ENCODE data around the gene POLR2H. TPM values are rescaled to one million over a fixed set of nuclear protein-coding genes. Genes with fewer than 3 reads are reported as not detected.

POLR2H gene
- total and polyA plus RNA-seq, 8 donors = 14.0 to 273 (median 110) TPM

DNA sequence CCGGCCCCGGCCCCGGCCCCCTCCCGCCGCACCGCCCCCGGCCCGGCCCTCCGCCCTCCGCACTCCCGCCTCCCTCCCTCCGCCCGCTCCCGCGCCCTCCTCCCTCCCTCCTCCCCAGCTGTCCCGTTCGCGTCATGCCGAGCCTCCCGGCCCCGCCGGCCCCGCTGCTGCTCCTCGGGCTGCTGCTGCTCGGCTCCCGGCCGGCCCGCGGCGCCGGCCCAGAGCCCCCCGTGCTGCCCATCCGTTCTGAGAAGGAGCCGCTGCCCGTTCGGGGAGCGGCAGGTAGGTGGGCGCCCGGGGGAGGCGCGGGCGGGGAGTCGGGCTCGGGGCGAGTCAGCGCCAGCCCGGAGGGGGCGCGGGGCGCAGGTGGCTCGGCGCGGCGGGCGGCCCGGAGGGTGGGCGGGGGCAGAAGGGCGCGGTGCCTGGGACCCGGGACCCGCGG, 18.7 kb downstream of the POLR2H start:
- TF ChIP-seq EP300 (IDR thresholded peaks at IDR 0.05) (no peak), POLR2A (IDR thresholded peaks at IDR 0.05) (no peak), POLR2AphosphoS5 (IDR thresholded peaks at IDR 0.05) (no peak)
- TF ChIP-seq, protein P1, sequence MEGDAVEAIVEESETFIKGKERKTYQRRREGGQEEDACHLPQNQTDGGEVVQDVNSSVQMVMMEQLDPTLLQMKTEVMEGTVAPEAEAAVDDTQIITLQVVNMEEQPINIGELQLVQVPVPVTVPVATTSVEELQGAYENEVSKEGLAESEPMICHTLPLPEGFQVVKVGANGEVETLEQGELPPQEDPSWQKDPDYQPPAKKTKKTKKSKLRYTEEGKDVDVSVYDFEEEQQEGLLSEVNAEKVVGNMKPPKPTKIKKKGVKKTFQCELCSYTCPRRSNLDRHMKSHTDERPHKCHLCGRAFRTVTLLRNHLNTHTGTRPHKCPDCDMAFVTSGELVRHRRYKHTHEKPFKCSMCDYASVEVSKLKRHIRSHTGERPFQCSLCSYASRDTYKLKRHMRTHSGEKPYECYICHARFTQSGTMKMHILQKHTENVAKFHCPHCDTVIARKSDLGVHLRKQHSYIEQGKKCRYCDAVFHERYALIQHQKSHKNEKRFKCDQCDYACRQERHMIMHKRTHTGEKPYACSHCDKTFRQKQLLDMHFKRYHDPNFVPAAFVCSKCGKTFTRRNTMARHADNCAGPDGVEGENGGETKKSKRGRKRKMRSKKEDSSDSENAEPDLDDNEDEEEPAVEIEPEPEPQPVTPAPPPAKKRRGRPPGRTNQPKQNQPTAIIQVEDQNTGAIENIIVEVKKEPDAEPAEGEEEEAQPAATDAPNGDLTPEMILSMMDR (IDR thresholded peaks at IDR 0.05) = no peak
- DNase-seq = peak; percentile 68 to 91
- 0 to 1% (median 0%) methylated on average over 11 to 59 of the region's 62 CpGs; no CpG with 5 or more reads in 1 of the 5 donors for WGBS, 5 donors
- intact Hi-C loops (cut with DNase I; ENCODE audit: low total_unique reads) = no loop called here
- Histone ChIP-seq H3K4me3 (peak overlapping the region; percentile 57 to 62 (median 60)), H3K36me3 (peaks cover 0 to 12% (median 5%) of the 10 kb centered on the region in 4 donors), H3K4me1 (peaks cover 23 to 45% (median 37%) of the 10 kb centered on the region in 4 donors), H3K27ac (peak overlapping the region in 3 of 5 donors; percentile 56 to 79 (median 76)), H3K9me3 (no peaks in the 10 kb centered on the region), H3K27me3 (peaks cover 0 to 71% (median 32%) of the 10 kb centered on the region in 3 donors)

DNA sequence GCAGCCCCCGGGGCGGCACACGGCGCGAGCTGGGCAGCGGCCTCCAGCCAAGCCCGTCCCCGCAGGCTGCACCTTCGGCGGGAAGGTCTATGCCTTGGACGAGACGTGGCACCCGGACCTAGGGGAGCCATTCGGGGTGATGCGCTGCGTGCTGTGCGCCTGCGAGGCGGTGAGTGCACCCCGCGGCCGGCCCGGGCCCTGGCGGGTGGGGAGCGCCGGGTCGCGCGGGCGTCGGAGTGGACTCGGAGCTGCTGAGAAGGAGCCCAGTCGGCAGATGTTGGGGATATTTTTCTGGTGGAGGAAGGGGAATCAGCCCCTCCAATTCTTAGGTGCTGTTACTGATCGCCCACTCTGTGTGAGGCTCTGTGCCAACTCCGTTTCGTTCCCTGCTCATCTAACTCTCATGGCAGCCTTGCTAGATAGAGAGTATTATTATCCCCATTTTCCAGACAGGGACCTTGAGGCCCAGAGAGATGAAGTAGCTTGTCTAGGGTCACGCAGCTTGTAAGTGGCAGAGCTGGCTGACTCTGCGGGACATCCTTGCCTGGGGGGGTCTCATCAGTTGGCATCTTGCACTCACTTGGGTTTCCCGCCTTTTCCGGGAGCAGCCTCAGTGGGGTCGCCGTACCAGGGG, 19.2 kb downstream of the POLR2H start:
- intact Hi-C loops (cut with DNase I; ENCODE audit: low total_unique reads) = no loop called here
- WGBS, 5 donors = 2 to 6% (median 3%) methylated on average over 6 to 42 of the region's 42 CpGs
- peak in 1 of 2 donors; percentile 54 for DNase-seq

DNA sequence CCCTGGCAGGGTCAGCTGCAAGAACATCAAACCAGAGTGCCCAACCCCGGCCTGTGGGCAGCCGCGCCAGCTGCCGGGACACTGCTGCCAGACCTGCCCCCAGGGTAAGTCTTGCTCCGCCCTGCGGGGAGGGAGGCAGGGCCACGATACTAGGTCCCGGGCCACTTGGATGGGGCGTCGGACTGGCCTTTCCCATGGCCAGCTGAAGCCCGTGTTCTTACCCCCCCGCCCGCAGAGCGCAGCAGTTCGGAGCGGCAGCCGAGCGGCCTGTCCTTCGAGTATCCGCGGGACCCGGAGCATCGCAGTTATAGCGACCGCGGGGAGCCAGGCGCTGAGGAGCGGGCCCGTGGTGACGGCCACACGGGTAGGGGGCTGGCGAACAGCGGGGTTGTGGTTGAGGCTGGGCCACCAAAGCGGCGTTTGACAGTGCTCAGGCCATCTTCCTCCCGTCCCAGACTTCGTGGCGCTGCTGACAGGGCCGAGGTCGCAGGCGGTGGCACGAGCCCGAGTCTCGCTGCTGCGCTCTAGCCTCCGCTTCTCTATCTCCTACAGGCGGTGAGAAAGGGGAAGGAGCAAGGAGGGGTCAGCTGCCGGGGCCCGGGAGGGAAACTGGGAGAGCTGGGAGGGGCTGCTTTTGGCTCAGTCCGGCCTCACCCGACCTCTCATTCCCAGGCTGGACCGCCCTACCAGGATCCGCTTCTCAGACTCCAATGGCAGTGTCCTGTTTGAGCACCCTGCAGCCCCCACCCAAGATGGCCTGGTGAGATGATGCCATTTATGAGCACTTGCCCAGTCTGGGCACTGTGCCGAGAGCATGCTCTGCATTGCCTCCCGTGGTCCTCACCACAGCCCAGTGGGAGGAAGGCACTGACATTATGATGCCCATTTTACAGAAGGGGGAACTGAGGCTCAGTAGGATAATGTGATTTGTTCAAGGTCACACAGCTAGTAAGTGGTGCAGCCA, 20.0 kb downstream of the POLR2H start:
- peak overlapping the region in 4 of 5 donors; percentile 3 to 79 (median 66) for H3K27ac ChIP-seq
- H3K9me3 ChIP-seq = no peaks in the 10 kb centered on the region
- DNase-seq = peak in 1 of 2 donors; percentile 61
- H3K27me3 ChIP-seq = peaks cover 0 to 72% (median 32%) of the 10 kb centered on the region in 3 donors
- peaks cover 0 to 20% (median 11%) of the 10 kb centered on the region in 4 donors for H3K36me3 ChIP-seq
- no peak for TF ChIP-seq POLR2A (IDR thresholded peaks at IDR 0.05)
- no peak for TF ChIP-seq EP300 (IDR thresholded peaks at IDR 0.05)
- TF ChIP-seq, protein P1 (IDR thresholded peaks at IDR 0.05) = no peak
- no peak for TF ChIP-seq POLR2AphosphoS5 (IDR thresholded peaks at IDR 0.05)
- H3K4me3 ChIP-seq = peak overlapping the region; percentile 57 to 62 (median 60)
- whole genome bisulfite sequencing, 5 donors = 9 to 22% (median 14%) methylated on average over 27 to 55 of the region's 55 CpGs
- H3K4me1 ChIP-seq = peaks cover 23 to 45% (median 37%) of the 10 kb centered on the region in 4 donors
- intact Hi-C loops (cut with DNase I; ENCODE audit: low total_unique reads) = no loop called here

More for the DNA sequence above, 19.2 kb downstream of the POLR2H start:
- H3K27ac ChIP-seq = peak overlapping the region in 4 of 5 donors; percentile 3 to 79 (median 66)
- no peaks in the 10 kb centered on the region for H3K9me3 ChIP-seq
- TF ChIP-seq, protein P1 (IDR thresholded peaks at IDR 0.05) = no peak
- TF ChIP-seq EP300 (IDR thresholded peaks at IDR 0.05) = no peak
- TF ChIP-seq POLR2A (IDR thresholded peaks at IDR 0.05) = no peak
- TF ChIP-seq POLR2AphosphoS5 (IDR thresholded peaks at IDR 0.05) = no peak
- peaks cover 23 to 45% (median 37%) of the 10 kb centered on the region in 4 donors for H3K4me1 ChIP-seq
- H3K27me3 ChIP-seq = peaks cover 0 to 71% (median 32%) of the 10 kb centered on the region in 3 donors
- peak overlapping the region; percentile 57 to 62 (median 60) for H3K4me3 ChIP-seq
- peaks cover 0 to 12% (median 5%) of the 10 kb centered on the region in 4 donors for H3K36me3 ChIP-seq
